ENCODE data around the gene RAD51B. TPM values are rescaled to one million over a fixed set of nuclear protein-coding genes. Genes with fewer than 3 reads are reported as not detected.

RAD51B gene
- total and polyA plus RNA-seq, 4 experiments from 2014 or later = 22.0 to 35.7 (median 31.4) TPM

GRCh38 chr14:67852926-67853604 is 33.5 kb downstream of the RAD51B start:
- intact Hi-C loops (cut with micrococcal nuclease) = no loop called here
- no peak for DNase-seq
- Mint-ChIP-seq H3K36me3 (peaks cover 13 to 26% of the 10 kb centered on the region in 2 donors), H3K27ac (no peak overlapping the region), H3K9me3 (peaks cover 0 to 15% (median 4%) of the 10 kb centered on the region in 8 donors), H3K27me3 (no peaks in the 10 kb centered on the region), H3K4me1 (peaks cover 0 to 8% (median 0%) of the 10 kb centered on the region in 4 donors), H3K4me3 (no peak overlapping the region)
- H3K4me3 ChIP-seq (ENCODE audit: low read length in 2 of 2) = no peak overlapping the region
- H3K9me3 ChIP-seq (ENCODE audit: control insufficient read depth in 1 of 2, low read length in 2 of 2) = no peaks in the 10 kb centered on the region
- ChIA-PET CTCF (ENCODE audit: partially characterized antibody) (no interaction called here), POLR2A (ENCODE audit: partially characterized antibody) (no interaction called here)
- no peaks in the 10 kb centered on the region for H3K36me3 ChIP-seq (ENCODE audit: insufficient read depth, low read length)
- H3K4me1 ChIP-seq (ENCODE audit: insufficient read depth, low read length) = no peaks in the 10 kb centered on the region
- H3K27ac ChIP-seq (ENCODE audit: low read depth, low read length) = no peak overlapping the region
- no peaks in the 10 kb centered on the region for H3K27me3 ChIP-seq (ENCODE audit: insufficient read depth, low read length)

DNA sequence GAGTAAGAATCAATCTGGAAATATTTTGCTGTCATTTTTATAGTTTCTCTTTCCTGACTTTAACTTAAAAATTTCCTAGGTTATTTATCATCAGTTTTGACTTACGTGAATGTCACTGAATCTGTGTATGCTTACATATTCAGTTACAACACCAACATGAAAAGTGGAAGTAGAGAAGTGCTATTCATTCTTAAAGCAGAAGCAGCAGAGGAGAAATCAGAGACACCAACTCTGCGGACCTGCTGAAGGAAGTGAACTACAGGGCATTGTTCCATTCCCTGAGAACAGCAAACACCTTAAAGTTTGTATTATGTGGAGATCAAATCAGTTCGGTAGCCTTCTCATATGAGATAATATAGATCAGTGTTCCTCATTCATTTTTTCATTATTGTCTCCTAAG is 34.1 kb downstream of the RAD51B start:
- Histone ChIP-seq H3K36me3 (ENCODE audit: insufficient read depth, low read length) (no peaks in the 10 kb centered on the region), H3K9me3 (ENCODE audit: control insufficient read depth in 1 of 2, low read length in 2 of 2) (no peaks in the 10 kb centered on the region), H3K27me3 (ENCODE audit: insufficient read depth, low read length) (no peaks in the 10 kb centered on the region), H3K27ac (ENCODE audit: low read depth, low read length) (no peak overlapping the region), H3K4me3 (ENCODE audit: low read length in 2 of 2) (no peak overlapping the region), H3K4me1 (ENCODE audit: insufficient read depth, low read length) (no peaks in the 10 kb centered on the region)
- Mint-ChIP-seq H3K4me1 (peaks cover 0 to 8% (median 0%) of the 10 kb centered on the region in 4 donors), H3K27ac (no peak overlapping the region), H3K27me3 (no peaks in the 10 kb centered on the region), H3K9me3 (peaks cover 0 to 9% (median under 1%) of the 10 kb centered on the region in 8 donors), H3K36me3 (peaks cover 8 to 20% of the 10 kb centered on the region in 2 donors), H3K4me3 (no peak overlapping the region)
- intact Hi-C loops (cut with micrococcal nuclease) = no loop called here
- ChIA-PET CTCF (ENCODE audit: partially characterized antibody) (no interaction called here), POLR2A (ENCODE audit: partially characterized antibody) (no interaction called here)
- no peak for DNase-seq

DNA sequence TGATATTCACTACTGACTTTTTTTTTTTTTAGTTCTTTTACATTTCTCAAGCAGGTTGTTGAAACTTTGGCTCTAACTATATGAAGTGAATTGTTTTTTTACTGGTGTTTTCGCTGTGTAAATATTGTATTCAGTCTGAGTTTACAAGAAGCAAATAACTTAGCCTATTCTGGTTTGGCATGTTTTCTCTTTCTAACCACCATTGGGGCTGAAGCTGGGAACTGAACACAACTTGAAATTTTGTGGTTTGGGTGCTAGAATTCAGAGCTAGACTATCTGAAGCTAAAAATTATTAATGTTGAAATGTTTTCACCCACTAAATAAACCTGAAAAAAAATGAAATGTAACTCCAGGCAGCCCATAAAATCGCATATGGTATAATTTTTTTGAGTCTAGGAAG is 37.2 kb downstream of the RAD51B start:
- H3K27ac Mint-ChIP-seq = no peak overlapping the region
- no peak for DNase-seq
- Histone ChIP-seq H3K9me3 (ENCODE audit: control insufficient read depth in 1 of 2, low read length in 2 of 2) (no peaks in the 10 kb centered on the region), H3K4me3 (ENCODE audit: low read length in 2 of 2) (no peak overlapping the region), H3K36me3 (ENCODE audit: insufficient read depth, low read length) (no peaks in the 10 kb centered on the region), H3K27ac (ENCODE audit: low read depth, low read length) (no peak overlapping the region), H3K27me3 (ENCODE audit: insufficient read depth, low read length) (no peaks in the 10 kb centered on the region), H3K4me1 (ENCODE audit: insufficient read depth, low read length) (no peaks in the 10 kb centered on the region)
- no peaks in the 10 kb centered on the region for H3K9me3 Mint-ChIP-seq
- no peak overlapping the region for H3K4me3 Mint-ChIP-seq
- intact Hi-C loops (cut with micrococcal nuclease) = no loop called here
- ChIA-PET POLR2A (ENCODE audit: partially characterized antibody) (no interaction called here), CTCF (ENCODE audit: partially characterized antibody) (no interaction called here)
- H3K36me3 Mint-ChIP-seq = peaks cover 0 to 5% of the 10 kb centered on the region in 2 donors
- H3K27me3 Mint-ChIP-seq = no peaks in the 10 kb centered on the region
- peaks cover 0 to 4% (median 0%) of the 10 kb centered on the region in 4 donors for H3K4me1 Mint-ChIP-seq

DNA sequence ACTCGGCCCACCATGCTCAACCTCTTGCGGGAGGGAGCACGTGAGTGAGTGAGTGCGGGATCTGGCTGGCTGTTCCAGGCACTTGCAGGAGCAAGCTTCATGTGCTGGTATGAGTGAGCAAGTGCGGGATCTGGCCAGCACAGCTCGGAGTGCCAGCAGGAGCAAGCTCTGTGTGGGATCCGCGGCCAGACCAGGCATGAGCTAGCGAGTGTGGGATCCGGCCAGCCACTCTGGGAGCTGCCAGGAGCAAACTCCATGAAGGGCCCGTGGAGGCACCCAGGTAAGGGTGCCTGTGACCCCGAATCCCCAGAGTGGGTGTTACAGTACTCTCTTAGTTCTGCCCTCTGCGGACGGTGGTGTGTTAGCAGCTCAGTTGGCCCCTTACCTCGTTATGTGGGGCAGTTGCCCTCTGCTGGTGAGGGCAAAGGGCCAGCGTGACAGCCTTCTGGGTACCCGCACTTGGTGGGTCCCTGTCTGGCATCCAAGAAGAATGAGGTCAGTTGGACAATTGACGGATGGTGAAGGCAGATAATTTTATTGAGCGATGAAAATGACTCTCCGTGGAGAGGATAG is 38.3 kb downstream of the RAD51B start:
- Mint-ChIP-seq H3K27me3 (no peaks in the 10 kb centered on the region), H3K36me3 (peaks cover 0 to 5% of the 10 kb centered on the region in 2 donors), H3K4me1 (peaks cover 0 to 4% (median 0%) of the 10 kb centered on the region in 4 donors), H3K9me3 (no peaks in the 10 kb centered on the region), H3K27ac (no peak overlapping the region), H3K4me3 (no peak overlapping the region)
- Histone ChIP-seq H3K36me3 (ENCODE audit: insufficient read depth, low read length) (no peaks in the 10 kb centered on the region), H3K27ac (ENCODE audit: low read depth, low read length) (no peak overlapping the region), H3K4me3 (ENCODE audit: low read length in 2 of 2) (no peak overlapping the region), H3K9me3 (ENCODE audit: control insufficient read depth in 1 of 2, low read length in 2 of 2) (no peaks in the 10 kb centered on the region), H3K4me1 (ENCODE audit: insufficient read depth, low read length) (no peaks in the 10 kb centered on the region), H3K27me3 (ENCODE audit: insufficient read depth, low read length) (no peaks in the 10 kb centered on the region)
- ChIA-PET CTCF (ENCODE audit: partially characterized antibody) (interaction anchor here (1.7 kb wide), 1 partner anchor 24 kb away, joined by 5 read pairs; no protein-coding TSS in a partner anchor), POLR2A (ENCODE audit: partially characterized antibody) (no interaction called here)
- intact Hi-C loops (cut with micrococcal nuclease) = no loop called here
- DNase-seq = no peak

DNA sequence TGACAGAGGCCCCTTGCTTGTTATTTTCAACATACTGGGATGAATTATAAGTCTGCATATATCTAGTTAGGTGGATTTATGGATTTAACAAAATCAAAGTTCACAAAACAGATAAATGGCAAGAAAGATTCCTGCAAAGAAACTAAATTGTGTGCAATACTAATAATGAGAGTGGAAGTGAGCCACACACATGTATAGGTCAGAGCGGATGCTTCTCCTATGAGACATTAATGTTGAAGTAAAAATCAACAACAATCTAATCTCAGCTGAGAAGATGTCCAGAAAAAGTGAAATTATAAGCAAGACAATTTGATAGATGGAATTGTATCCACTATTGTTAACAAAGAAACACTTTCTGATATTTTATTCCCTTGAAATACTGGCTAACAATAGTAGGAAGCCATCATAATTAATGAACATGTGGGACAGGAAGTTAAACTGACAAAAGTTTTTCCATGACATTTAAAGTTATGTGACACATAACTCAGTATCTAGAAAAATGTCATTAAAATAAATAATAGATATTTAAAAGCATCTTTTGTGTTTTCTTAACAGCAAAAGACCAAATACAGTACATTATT is 39.7 kb downstream of the RAD51B start:
- H3K4me1 ChIP-seq (ENCODE audit: insufficient read depth, low read length) = no peaks in the 10 kb centered on the region
- POLR2A ChIA-PET (ENCODE audit: partially characterized antibody) = no interaction called here

GRCh38 chr14:67863223-67863622 is 43.6 kb downstream of the RAD51B start:
- intact Hi-C loops (cut with micrococcal nuclease) = no loop called here
- Mint-ChIP-seq H3K4me3 (no peak overlapping the region), H3K9me3 (peaks cover 0 to 5% (median 0%) of the 10 kb centered on the region in 8 donors), H3K4me1 (peaks cover 3 to 11% (median 7%) of the 10 kb centered on the region in 4 donors), H3K27ac (no peak overlapping the region), H3K27me3 (no peaks in the 10 kb centered on the region), H3K36me3 (peaks cover 26% of the 10 kb centered on the region in 2 donors)
- Histone ChIP-seq H3K27ac (ENCODE audit: low read depth, low read length) (no peak overlapping the region), H3K27me3 (ENCODE audit: insufficient read depth, low read length) (no peaks in the 10 kb centered on the region), H3K4me1 (ENCODE audit: insufficient read depth, low read length) (no peaks in the 10 kb centered on the region), H3K36me3 (ENCODE audit: insufficient read depth, low read length) (no peaks in the 10 kb centered on the region), H3K9me3 (ENCODE audit: control insufficient read depth in 1 of 2, low read length in 2 of 2) (no peaks in the 10 kb centered on the region), H3K4me3 (ENCODE audit: low read length in 2 of 2) (no peak overlapping the region)
- CTCF ChIA-PET (ENCODE audit: partially characterized antibody) = no interaction called here
- POLR2A ChIA-PET (ENCODE audit: partially characterized antibody) = no interaction called here
- no peak for DNase-seq

More for the DNA sequence above, 39.7 kb downstream of the RAD51B start:
- CTCF ChIA-PET (ENCODE audit: partially characterized antibody) = interaction anchor here (1.7 kb wide), 1 partner anchor 25 kb away, joined by 5 read pairs; no protein-coding TSS in a partner anchor
- peak overlapping the region in 1 of 7 donors; percentile 51 for H3K27ac Mint-ChIP-seq
- Histone ChIP-seq H3K27me3 (ENCODE audit: insufficient read depth, low read length) (no peaks in the 10 kb centered on the region), H3K4me3 (ENCODE audit: low read length in 2 of 2) (no peak overlapping the region), H3K9me3 (ENCODE audit: control insufficient read depth in 1 of 2, low read length in 2 of 2) (no peaks in the 10 kb centered on the region), H3K27ac (ENCODE audit: low read depth, low read length) (no peak overlapping the region), H3K36me3 (ENCODE audit: insufficient read depth, low read length) (no peaks in the 10 kb centered on the region)
- no peaks in the 10 kb centered on the region for H3K27me3 Mint-ChIP-seq
- H3K9me3 Mint-ChIP-seq = no peaks in the 10 kb centered on the region
- intact Hi-C loops (cut with micrococcal nuclease) = no loop called here
- H3K4me3 Mint-ChIP-seq = no peak overlapping the region
- H3K4me1 Mint-ChIP-seq = peaks cover 0 to 4% (median 0%) of the 10 kb centered on the region in 4 donors
- DNase-seq = no peak
- peaks cover 0 to 2% of the 10 kb centered on the region in 2 donors for H3K36me3 Mint-ChIP-seq

- H3K4me3 Mint-ChIP-seq = no peak overlapping the region
- intact Hi-C loops (cut with micrococcal nuclease) = no loop called here
- no peak overlapping the region for H3K4me3 ChIP-seq (ENCODE audit: low read length in 2 of 2)
- no peaks in the 10 kb centered on the region for H3K4me1 Mint-ChIP-seq
- no peaks in the 10 kb centered on the region for H3K27me3 Mint-ChIP-seq
- no peaks in the 10 kb centered on the region for H3K27me3 ChIP-seq (ENCODE audit: insufficient read depth, low read length)
- no peaks in the 10 kb centered on the region for H3K4me1 ChIP-seq (ENCODE audit: insufficient read depth, low read length)
- H3K36me3 ChIP-seq (ENCODE audit: insufficient read depth, low read length) = no peaks in the 10 kb centered on the region
- no peaks in the 10 kb centered on the region for H3K9me3 ChIP-seq (ENCODE audit: control insufficient read depth in 1 of 2, low read length in 2 of 2)
- ChIA-PET CTCF (ENCODE audit: partially characterized antibody) (interaction anchor here (0.9 kb wide), 1 partner anchor 8 kb away, joined by 5 read pairs; no protein-coding TSS in a partner anchor), POLR2A (ENCODE audit: partially characterized antibody) (no interaction called here)
- no peaks in the 10 kb centered on the region for H3K36me3 Mint-ChIP-seq
- no peak overlapping the region for H3K27ac Mint-ChIP-seq
- H3K27ac ChIP-seq (ENCODE audit: low read depth, low read length) = no peak overlapping the region
- no peak for DNase-seq
- peaks cover 0 to 2% (median 0%) of the 10 kb centered on the region in 8 donors for H3K9me3 Mint-ChIP-seq
These were observed 55.8 kb downstream of the RAD51B start for GRCh38 chr14:67875175-67876006.

Measured in CD4-positive, alpha-beta memory T cell (primary cell).